ENCODE results near the gene ARIH2. TPM values are rescaled to one million over a fixed set of nuclear protein-coding genes. Genes with fewer than 3 reads are reported as not detected.

Gene ARIH2
- total and polyA plus RNA-seq, 2 of the 8 experiments (the other 6 are each of a cell fraction or from before 2014, with no cell fraction given), result 72.9 to 136 TPM

DNA sequence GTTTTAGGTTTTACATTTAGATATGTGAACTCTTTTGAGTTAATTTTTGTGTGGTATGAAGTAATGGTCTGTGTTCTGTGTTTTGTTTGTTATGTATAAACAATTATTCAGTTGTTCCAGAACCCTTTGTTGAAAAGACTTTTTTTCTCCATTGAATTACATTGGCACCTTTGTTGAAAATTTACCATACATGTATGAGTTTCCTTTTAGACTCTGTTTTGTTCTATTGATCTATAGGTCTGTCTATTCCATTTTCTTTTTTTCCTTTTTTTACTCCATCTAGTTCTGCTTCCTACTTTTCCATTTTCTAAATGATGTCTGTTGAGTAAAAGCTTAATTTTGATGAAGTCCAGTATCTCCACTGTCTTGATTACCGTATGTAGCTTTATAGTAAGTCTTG lies 31.4 kb downstream of the ARIH2 start (continued):
- TF ChIP-seq, protein P1, sequence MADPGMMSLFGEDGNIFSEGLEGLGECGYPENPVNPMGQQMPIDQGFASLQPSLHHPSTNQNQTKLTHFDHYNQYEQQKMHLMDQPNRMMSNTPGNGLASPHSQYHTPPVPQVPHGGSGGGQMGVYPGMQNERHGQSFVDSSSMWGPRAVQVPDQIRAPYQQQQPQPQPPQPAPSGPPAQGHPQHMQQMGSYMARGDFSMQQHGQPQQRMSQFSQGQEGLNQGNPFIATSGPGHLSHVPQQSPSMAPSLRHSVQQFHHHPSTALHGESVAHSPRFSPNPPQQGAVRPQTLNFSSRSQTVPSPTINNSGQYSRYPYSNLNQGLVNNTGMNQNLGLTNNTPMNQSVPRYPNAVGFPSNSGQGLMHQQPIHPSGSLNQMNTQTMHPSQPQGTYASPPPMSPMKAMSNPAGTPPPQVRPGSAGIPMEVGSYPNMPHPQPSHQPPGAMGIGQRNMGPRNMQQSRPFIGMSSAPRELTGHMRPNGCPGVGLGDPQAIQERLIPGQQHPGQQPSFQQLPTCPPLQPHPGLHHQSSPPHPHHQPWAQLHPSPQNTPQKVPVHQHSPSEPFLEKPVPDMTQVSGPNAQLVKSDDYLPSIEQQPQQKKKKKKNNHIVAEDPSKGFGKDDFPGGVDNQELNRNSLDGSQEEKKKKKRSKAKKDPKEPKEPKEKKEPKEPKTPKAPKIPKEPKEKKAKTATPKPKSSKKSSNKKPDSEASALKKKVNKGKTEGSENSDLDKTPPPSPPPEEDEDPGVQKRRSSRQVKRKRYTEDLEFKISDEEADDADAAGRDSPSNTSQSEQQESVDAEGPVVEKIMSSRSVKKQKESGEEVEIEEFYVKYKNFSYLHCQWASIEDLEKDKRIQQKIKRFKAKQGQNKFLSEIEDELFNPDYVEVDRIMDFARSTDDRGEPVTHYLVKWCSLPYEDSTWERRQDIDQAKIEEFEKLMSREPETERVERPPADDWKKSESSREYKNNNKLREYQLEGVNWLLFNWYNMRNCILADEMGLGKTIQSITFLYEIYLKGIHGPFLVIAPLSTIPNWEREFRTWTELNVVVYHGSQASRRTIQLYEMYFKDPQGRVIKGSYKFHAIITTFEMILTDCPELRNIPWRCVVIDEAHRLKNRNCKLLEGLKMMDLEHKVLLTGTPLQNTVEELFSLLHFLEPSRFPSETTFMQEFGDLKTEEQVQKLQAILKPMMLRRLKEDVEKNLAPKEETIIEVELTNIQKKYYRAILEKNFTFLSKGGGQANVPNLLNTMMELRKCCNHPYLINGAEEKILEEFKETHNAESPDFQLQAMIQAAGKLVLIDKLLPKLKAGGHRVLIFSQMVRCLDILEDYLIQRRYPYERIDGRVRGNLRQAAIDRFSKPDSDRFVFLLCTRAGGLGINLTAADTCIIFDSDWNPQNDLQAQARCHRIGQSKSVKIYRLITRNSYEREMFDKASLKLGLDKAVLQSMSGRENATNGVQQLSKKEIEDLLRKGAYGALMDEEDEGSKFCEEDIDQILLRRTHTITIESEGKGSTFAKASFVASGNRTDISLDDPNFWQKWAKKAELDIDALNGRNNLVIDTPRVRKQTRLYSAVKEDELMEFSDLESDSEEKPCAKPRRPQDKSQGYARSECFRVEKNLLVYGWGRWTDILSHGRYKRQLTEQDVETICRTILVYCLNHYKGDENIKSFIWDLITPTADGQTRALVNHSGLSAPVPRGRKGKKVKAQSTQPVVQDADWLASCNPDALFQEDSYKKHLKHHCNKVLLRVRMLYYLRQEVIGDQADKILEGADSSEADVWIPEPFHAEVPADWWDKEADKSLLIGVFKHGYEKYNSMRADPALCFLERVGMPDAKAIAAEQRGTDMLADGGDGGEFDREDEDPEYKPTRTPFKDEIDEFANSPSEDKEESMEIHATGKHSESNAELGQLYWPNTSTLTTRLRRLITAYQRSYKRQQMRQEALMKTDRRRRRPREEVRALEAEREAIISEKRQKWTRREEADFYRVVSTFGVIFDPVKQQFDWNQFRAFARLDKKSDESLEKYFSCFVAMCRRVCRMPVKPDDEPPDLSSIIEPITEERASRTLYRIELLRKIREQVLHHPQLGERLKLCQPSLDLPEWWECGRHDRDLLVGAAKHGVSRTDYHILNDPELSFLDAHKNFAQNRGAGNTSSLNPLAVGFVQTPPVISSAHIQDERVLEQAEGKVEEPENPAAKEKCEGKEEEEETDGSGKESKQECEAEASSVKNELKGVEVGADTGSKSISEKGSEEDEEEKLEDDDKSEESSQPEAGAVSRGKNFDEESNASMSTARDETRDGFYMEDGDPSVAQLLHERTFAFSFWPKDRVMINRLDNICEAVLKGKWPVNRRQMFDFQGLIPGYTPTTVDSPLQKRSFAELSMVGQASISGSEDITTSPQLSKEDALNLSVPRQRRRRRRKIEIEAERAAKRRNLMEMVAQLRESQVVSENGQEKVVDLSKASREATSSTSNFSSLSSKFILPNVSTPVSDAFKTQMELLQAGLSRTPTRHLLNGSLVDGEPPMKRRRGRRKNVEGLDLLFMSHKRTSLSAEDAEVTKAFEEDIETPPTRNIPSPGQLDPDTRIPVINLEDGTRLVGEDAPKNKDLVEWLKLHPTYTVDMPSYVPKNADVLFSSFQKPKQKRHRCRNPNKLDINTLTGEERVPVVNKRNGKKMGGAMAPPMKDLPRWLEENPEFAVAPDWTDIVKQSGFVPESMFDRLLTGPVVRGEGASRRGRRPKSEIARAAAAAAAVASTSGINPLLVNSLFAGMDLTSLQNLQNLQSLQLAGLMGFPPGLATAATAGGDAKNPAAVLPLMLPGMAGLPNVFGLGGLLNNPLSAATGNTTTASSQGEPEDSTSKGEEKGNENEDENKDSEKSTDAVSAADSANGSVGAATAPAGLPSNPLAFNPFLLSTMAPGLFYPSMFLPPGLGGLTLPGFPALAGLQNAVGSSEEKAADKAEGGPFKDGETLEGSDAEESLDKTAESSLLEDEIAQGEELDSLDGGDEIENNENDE (IDR thresholded peaks at IDR 0.05; ENCODE audit: insufficient replicate concordance, low read length), result no peak
- TF ChIP-seq JUN (IDR thresholded peaks at IDR 0.05; ENCODE audit: low read depth, low read length), result no peak
- TF ChIP-seq, protein P2, sequence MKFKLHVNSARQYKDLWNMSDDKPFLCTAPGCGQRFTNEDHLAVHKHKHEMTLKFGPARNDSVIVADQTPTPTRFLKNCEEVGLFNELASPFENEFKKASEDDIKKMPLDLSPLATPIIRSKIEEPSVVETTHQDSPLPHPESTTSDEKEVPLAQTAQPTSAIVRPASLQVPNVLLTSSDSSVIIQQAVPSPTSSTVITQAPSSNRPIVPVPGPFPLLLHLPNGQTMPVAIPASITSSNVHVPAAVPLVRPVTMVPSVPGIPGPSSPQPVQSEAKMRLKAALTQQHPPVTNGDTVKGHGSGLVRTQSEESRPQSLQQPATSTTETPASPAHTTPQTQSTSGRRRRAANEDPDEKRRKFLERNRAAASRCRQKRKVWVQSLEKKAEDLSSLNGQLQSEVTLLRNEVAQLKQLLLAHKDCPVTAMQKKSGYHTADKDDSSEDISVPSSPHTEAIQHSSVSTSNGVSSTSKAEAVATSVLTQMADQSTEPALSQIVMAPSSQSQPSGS (IDR thresholded peaks at IDR 0.05; ENCODE audit: low read length), result no peak

Data from H1 (cell line).